ENCODE data around the gene ALMS1.

DNA sequence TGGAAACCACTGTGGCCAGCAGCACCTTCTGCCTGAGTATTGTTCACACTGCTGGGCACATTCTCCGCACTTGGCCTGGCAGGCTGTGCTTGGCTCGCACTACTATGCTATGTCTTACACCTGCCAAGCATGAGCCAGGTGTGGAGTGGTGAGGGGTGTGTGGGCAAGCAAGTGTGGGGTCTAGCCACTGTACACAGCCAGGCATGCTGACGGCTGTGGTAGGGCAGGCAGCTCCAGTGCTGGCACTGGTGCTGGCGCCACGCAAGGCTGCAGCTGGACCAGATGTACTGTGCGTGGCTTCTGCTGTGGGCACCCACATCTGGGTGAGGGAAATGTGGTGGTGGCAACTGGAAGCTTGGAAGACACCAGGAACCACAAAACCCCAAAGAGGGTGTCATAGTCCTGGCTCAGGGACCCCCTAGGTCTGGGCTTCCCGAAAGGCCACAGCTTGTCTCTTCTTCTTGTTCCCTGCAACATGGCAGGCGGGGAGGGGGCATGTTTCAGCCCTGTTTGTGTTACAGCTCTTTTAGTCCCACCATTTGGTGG lies 101.5 kb downstream of the ALMS1 start:
- TF ChIP-seq, protein P1, sequence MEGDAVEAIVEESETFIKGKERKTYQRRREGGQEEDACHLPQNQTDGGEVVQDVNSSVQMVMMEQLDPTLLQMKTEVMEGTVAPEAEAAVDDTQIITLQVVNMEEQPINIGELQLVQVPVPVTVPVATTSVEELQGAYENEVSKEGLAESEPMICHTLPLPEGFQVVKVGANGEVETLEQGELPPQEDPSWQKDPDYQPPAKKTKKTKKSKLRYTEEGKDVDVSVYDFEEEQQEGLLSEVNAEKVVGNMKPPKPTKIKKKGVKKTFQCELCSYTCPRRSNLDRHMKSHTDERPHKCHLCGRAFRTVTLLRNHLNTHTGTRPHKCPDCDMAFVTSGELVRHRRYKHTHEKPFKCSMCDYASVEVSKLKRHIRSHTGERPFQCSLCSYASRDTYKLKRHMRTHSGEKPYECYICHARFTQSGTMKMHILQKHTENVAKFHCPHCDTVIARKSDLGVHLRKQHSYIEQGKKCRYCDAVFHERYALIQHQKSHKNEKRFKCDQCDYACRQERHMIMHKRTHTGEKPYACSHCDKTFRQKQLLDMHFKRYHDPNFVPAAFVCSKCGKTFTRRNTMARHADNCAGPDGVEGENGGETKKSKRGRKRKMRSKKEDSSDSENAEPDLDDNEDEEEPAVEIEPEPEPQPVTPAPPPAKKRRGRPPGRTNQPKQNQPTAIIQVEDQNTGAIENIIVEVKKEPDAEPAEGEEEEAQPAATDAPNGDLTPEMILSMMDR (IDR thresholded peaks at IDR 0.05) = no peak
- no peak for TF ChIP-seq POLR2AphosphoS5 (IDR thresholded peaks at IDR 0.05)
